ENCODE results near the gene TMEM182. TPM values are rescaled to one million over a fixed set of nuclear protein-coding genes. Genes with fewer than 3 reads are reported as not detected.

Gene TMEM182
- total RNA-seq, 1 experiment from 2014 or later = 13.7 TPM

GRCh38 chr2:102789349-102790090, 27.7 kb downstream of the TMEM182 start:
- intact Hi-C loops (cut with micrococcal nuclease; ENCODE audit: unreplicated experiment) = no loop called here
- DNase-seq = no peak
- no peaks in the 10 kb centered on the region for H3K79me2 ChIP-seq (ENCODE audit: low read depth)
- POLR2A ChIA-PET (ENCODE audit: unreplicated experiment) = no interaction called here
- H3K27me3 ChIP-seq (ENCODE audit: insufficient read depth, low read depth) = no peaks in the 10 kb centered on the region
- BruUV-seq (replicated peaks) = no TSS peak
- CTCF ChIA-PET = interaction anchor here (0.9 kb wide), 1 partner anchor 36 kb away, joined by 3 read pairs; no protein-coding TSS in a partner anchor
- no peak overlapping the region for H3K4me3 ChIP-seq
- no peak overlapping the region for H3K27ac ChIP-seq
- H4K20me1 ChIP-seq (ENCODE audit: insufficient read depth) = no peaks in the 10 kb centered on the region
- no peak overlapping the region for H3K4me2 ChIP-seq
- no peaks in the 10 kb centered on the region for H3K36me3 ChIP-seq (ENCODE audit: low read depth)
- H3K9me2 ChIP-seq (ENCODE audit: insufficient read depth) = no peaks in the 10 kb centered on the region
- no peaks in the 10 kb centered on the region for H3F3A ChIP-seq (ENCODE audit: insufficient read depth, low read depth)
- H2AFZ ChIP-seq = no peak overlapping the region
- no peaks in the 10 kb centered on the region for H3K4me1 ChIP-seq (replicated peaks; ENCODE audit: insufficient read depth)
- H3K9me3 ChIP-seq (ENCODE audit: insufficient read depth, low read depth) = no peaks in the 10 kb centered on the region
- TF ChIP-seq CTCF (conservative IDR thresholded peaks at IDR 0.05) (no peak), EZH2 (IDR thresholded peaks at IDR 0.05; ENCODE audit: low read depth) (no peak)

GRCh38 chr2:102790091-102790455, 28.2 kb downstream of the TMEM182 start:
- Histone ChIP-seq H3K36me3 (ENCODE audit: low read depth) (no peaks in the 10 kb centered on the region), H3K27me3 (ENCODE audit: insufficient read depth, low read depth) (no peaks in the 10 kb centered on the region), H3K4me3 (no peak overlapping the region), H3K27ac (no peak overlapping the region), H3K9me3 (ENCODE audit: insufficient read depth, low read depth) (no peaks in the 10 kb centered on the region), H2AFZ (no peak overlapping the region), H3K79me2 (ENCODE audit: low read depth) (no peaks in the 10 kb centered on the region), H4K20me1 (ENCODE audit: insufficient read depth) (no peaks in the 10 kb centered on the region), H3K4me2 (no peak overlapping the region), H3K4me1 (replicated peaks; ENCODE audit: insufficient read depth) (no peaks in the 10 kb centered on the region), H3F3A (ENCODE audit: insufficient read depth, low read depth) (no peaks in the 10 kb centered on the region), H3K9me2 (ENCODE audit: insufficient read depth) (no peaks in the 10 kb centered on the region)
- intact Hi-C loops (cut with micrococcal nuclease; ENCODE audit: unreplicated experiment) = no loop called here
- no peak for DNase-seq
- CTCF ChIA-PET = no interaction called here
- no TSS peak for BruUV-seq (replicated peaks)
- no peak for TF ChIP-seq EZH2 (IDR thresholded peaks at IDR 0.05; ENCODE audit: low read depth)
- TF ChIP-seq CTCF (conservative IDR thresholded peaks at IDR 0.05) = no peak
- POLR2A ChIA-PET (ENCODE audit: unreplicated experiment) = no interaction called here

- Histone ChIP-seq H2AFZ (no peak overlapping the region), H3K79me2 (ENCODE audit: low read depth) (no peaks in the 10 kb centered on the region), H3K4me1 (replicated peaks; ENCODE audit: insufficient read depth) (no peaks in the 10 kb centered on the region), H3K36me3 (ENCODE audit: low read depth) (no peaks in the 10 kb centered on the region), H3K4me3 (no peak overlapping the region), H3K9me3 (ENCODE audit: insufficient read depth, low read depth) (no peaks in the 10 kb centered on the region), H4K20me1 (ENCODE audit: insufficient read depth) (no peaks in the 10 kb centered on the region), H3K9me2 (ENCODE audit: insufficient read depth) (no peaks in the 10 kb centered on the region), H3K4me2 (no peak overlapping the region), H3K27me3 (ENCODE audit: insufficient read depth, low read depth) (no peaks in the 10 kb centered on the region), H3K27ac (no peak overlapping the region), H3F3A (ENCODE audit: insufficient read depth, low read depth) (no peaks in the 10 kb centered on the region)
- TF ChIP-seq CTCF (conservative IDR thresholded peaks at IDR 0.05) = no peak
- TF ChIP-seq EZH2 (IDR thresholded peaks at IDR 0.05; ENCODE audit: low read depth) = no peak
- POLR2A ChIA-PET (ENCODE audit: unreplicated experiment) = no interaction called here
- CTCF ChIA-PET = no interaction called here
- no TSS peak for BruUV-seq (replicated peaks)
- intact Hi-C loops (cut with micrococcal nuclease; ENCODE audit: unreplicated experiment) = no loop called here
- no peak for DNase-seq
Observed at GRCh38 chr2:102792568-102793208, 30.9 kb downstream of the TMEM182 start.

All from PC-9 (cell line).